Endothelial cell (in vitro differentiated cells): ENCODE measurements around the gene CDH18. TPM values are rescaled to one million over a fixed set of nuclear protein-coding genes. Genes with fewer than 3 reads are reported as not detected.

Experiments
- DNase-seq: peaks from one replicate; pipeline ENCODE4 v3.0.0; 2021; ENCODE audit warnings: low spot score
- H3K27ac Mint-ChIP-seq: one replicate; pipeline ENCODE4 v1.8.0; 2021; ENCODE audit warnings: mixed read lengths, inconsistent platforms; ENCODE audit not compliant: unreplicated experiment
- H3K27me3 Mint-ChIP-seq: one replicate; pipeline ENCODE4 v1.8.0; 2021; ENCODE audit warnings: mild to moderate bottlenecking, moderate library complexity, mixed read lengths, inconsistent platforms; ENCODE audit not compliant: unreplicated experiment
- H3K36me3 Mint-ChIP-seq: one replicate; pipeline ENCODE4 v1.8.0; 2021; ENCODE audit warnings: mild to moderate bottlenecking, low read depth, mixed read lengths, inconsistent platforms; ENCODE audit not compliant: unreplicated experiment
- H3K4me1 Mint-ChIP-seq: one replicate; pipeline ENCODE4 v1.8.0; 2021; ENCODE audit warnings: mild to moderate bottlenecking, mixed read lengths, inconsistent platforms; ENCODE audit not compliant: unreplicated experiment
- H3K4me3 Mint-ChIP-seq: one replicate; pipeline ENCODE4 v1.8.0; 2021; ENCODE audit warnings: mild to moderate bottlenecking, mixed read lengths, inconsistent platforms; ENCODE audit not compliant: unreplicated experiment
- H3K9me3 Mint-ChIP-seq: one replicate; pipeline ENCODE4 v1.8.0; 2021; ENCODE audit warnings: mixed read lengths, inconsistent platforms; ENCODE audit not compliant: unreplicated experiment
- total RNA-seq: library from RNA; stranded (reverse); fragmentation: NEBNext Ultra II Directional; extraction: Animal tissue kit (Norgen Biotek cat#: 25700); gene quantifications from one replicate; pipeline ENCODE4 v1.2.1, GENCODE V29; 2021; ENCODE audit not compliant: unreplicated experiment
- TF ChIP-seq, protein P1 (sequence below): fragments of 200-600 bp; sonication (generic); IDR thresholded peaks from one replicate; pipeline ENCODE4 v1.5.0; 2021; ENCODE audit warnings: antibody characterized with exemption; ENCODE audit not compliant: unreplicated experiment

The CDH18 gene
- total RNA-seq, 1 donor from 2014 or later = 0.33 TPM

DNA sequence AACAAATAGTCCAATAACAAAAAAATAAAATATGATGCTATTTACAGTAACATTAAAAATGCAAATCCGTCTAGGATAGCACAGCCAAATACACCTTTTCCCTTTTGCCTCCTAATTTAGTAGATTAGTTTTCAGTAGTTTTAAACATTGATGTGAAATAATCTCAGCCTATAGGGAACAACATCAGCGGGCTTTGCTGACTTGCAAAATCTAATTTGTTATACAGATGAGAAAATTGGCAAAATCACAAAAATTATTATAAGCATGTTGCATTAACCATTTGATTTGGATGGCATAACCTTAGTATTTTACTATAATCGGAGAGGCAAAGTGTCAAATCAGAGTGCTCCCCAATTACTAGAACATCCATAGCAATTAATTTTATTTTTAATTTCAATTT, 563.5 kb downstream of the CDH18 start:
- Mint-ChIP-seq H3K4me3 (no peak overlapping the region), H3K9me3 (no peaks in the 10 kb centered on the region), H3K4me1 (no peaks in the 10 kb centered on the region), H3K27ac (no peak overlapping the region), H3K36me3 (no peaks in the 10 kb centered on the region), H3K27me3 (no peaks in the 10 kb centered on the region)
- TF ChIP-seq, protein P1, sequence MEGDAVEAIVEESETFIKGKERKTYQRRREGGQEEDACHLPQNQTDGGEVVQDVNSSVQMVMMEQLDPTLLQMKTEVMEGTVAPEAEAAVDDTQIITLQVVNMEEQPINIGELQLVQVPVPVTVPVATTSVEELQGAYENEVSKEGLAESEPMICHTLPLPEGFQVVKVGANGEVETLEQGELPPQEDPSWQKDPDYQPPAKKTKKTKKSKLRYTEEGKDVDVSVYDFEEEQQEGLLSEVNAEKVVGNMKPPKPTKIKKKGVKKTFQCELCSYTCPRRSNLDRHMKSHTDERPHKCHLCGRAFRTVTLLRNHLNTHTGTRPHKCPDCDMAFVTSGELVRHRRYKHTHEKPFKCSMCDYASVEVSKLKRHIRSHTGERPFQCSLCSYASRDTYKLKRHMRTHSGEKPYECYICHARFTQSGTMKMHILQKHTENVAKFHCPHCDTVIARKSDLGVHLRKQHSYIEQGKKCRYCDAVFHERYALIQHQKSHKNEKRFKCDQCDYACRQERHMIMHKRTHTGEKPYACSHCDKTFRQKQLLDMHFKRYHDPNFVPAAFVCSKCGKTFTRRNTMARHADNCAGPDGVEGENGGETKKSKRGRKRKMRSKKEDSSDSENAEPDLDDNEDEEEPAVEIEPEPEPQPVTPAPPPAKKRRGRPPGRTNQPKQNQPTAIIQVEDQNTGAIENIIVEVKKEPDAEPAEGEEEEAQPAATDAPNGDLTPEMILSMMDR = no peak
- no peak for DNase-seq
